Sigmoid colon (tissue), 7 donors: ENCODE results near the gene INVS. TPM values are rescaled to one million over a fixed set of nuclear protein-coding genes. Genes with fewer than 3 reads are reported as not detected.

ENCODE experiments used
- DNase-seq: peaks from one replicate; pipeline ENCODE4 v3.0.0-alpha.2; 2019
- H3K27ac ChIP-seq, 4 donors: fragments of 200-600 bp; sonication (generic); one replicate each; pipeline ENCODE4 v1.5.1; 2016 to 2019; ENCODE audit warnings: mild to moderate bottlenecking in 1 of 4
- H3K27me3 ChIP-seq, 3 donors: fragments of 200-600 bp; sonication (generic); one replicate each; pipeline ENCODE4 v1.5.1; 2019; ENCODE audit warnings: mild to moderate bottlenecking in 1 of 3
- H3K36me3 ChIP-seq, 4 donors: fragments of 200-600 bp; sonication (generic); one replicate each; pipeline ENCODE4 v1.5.1; 2016 to 2019
- H3K4me1 ChIP-seq, 4 donors: fragments of 200-600 bp; sonication (generic); one replicate each; pipeline ENCODE4 v1.5.1; 2017 to 2019
- H3K4me3 ChIP-seq, 4 donors: fragments of 200-600 bp; sonication (generic); one replicate each; pipeline ENCODE4 v1.5.1; 2017 to 2019; ENCODE audit warnings: mild to moderate bottlenecking in 2 of 4, moderate library complexity in 1 of 4
- H3K9me3 ChIP-seq, 4 donors: fragments of 200-600 bp in 3 of 4; sonication (generic) in 3 of 4; one replicate each; pipeline versions ENCODE4 v1.5.1 to v1.6.1; 2013 to 2019
- EP300 ChIP-seq, 4 donors: sonication (generic); formaldehyde crosslinking; IDR thresholded peaks; one replicate each; pipeline ENCODE4 v1.6.1; 2017; ENCODE audit warnings: antibody characterized with exemption in 4 of 4
- POLR2A ChIP-seq, 2 donors: fragments of 450-650 bp; IDR thresholded peaks; one replicate each; pipeline ENCODE4 v1.6.1; 2016; ENCODE audit warnings: antibody characterized with exemption in 2 of 2, mild to moderate bottlenecking in 2 of 2, moderate library complexity in 2 of 2
- POLR2AphosphoS5 ChIP-seq, 4 donors: sonication (generic); formaldehyde crosslinking; IDR thresholded peaks; one replicate each; pipeline ENCODE4 v1.6.1; 2017; ENCODE audit warnings: antibody characterized with exemption in 4 of 4
- WGBS, 2 donors: extraction: QIAGEN DNeasy Blood & Tissue Kit; methylation state at CpG; one replicate each; pipeline ENCODE4 v1.1.7; 2013; 5-methylcytosine and 5-hydroxymethylcytosine counted together
- intact Hi-C: fragments of 100-400 bp; cut with DNase I; formaldehyde crosslinking; loops from one replicate; pipeline ENCODE4 v1.15.1; 2023
- polyA plus RNA-seq, 3 donors: library from polyadenylated mRNA; stranded (reverse); fragments of 200-250 nt; gene quantifications; one replicate each; pipeline ENCODE4 v1.2.3, GENCODE V29; 2013
- total RNA-seq, 4 donors: library from RNA; depleted of rRNA; stranded (reverse); fragments of >200 nt; gene quantifications; one replicate each; pipeline ENCODE4 v1.1.0, GENCODE V29; 2016
- TF ChIP-seq, protein P1 (sequence below), 4 experiments: fragments of 450-650 bp in 3 of 4; fragments of 200-600 bp in 1 of 4; IDR thresholded peaks; one replicate each; pipeline ENCODE4 v1.5.1; 2016 to 2019; ENCODE audit warnings: antibody characterized with exemption in 4 of 4, mild to moderate bottlenecking in 3 of 4, moderate library complexity in 2 of 4
- donor health status: healthy with polysubstance abuse.
- donor health status: Bipolar disorder and iron deficiency.
- donor health status: healthy.

The INVS gene
- total and polyA plus RNA-seq, 7 donors = 1.2 to 41.3 (median 27.4) TPM

DNA sequence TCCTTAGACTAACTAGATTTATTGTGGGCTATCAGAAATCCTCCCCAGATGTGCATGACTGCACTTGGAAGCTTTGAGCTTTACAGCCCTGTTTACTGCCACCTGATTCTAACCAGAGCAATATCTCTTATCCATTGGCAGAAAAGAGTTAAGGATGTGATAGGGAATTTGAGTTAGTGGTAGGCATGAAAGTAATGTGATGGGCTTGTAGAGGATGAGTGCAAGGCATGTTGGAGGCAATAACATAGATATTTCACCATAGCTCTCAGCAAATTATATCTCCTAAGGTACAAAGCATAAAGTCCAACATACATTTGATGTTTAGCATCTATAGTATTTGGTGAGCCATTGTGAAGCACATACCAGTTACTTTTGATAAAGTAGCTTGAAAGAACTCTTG is 103.8 kb downstream of the INVS start:
- intact Hi-C loops = no loop called here
- TF ChIP-seq POLR2A (IDR thresholded peaks at IDR 0.05) = no peak
- TF ChIP-seq POLR2AphosphoS5 (IDR thresholded peaks at IDR 0.05) = no peak
- TF ChIP-seq, protein P1, sequence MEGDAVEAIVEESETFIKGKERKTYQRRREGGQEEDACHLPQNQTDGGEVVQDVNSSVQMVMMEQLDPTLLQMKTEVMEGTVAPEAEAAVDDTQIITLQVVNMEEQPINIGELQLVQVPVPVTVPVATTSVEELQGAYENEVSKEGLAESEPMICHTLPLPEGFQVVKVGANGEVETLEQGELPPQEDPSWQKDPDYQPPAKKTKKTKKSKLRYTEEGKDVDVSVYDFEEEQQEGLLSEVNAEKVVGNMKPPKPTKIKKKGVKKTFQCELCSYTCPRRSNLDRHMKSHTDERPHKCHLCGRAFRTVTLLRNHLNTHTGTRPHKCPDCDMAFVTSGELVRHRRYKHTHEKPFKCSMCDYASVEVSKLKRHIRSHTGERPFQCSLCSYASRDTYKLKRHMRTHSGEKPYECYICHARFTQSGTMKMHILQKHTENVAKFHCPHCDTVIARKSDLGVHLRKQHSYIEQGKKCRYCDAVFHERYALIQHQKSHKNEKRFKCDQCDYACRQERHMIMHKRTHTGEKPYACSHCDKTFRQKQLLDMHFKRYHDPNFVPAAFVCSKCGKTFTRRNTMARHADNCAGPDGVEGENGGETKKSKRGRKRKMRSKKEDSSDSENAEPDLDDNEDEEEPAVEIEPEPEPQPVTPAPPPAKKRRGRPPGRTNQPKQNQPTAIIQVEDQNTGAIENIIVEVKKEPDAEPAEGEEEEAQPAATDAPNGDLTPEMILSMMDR (IDR thresholded peaks at IDR 0.05) = no peak
- TF ChIP-seq EP300 (IDR thresholded peaks at IDR 0.05) = no peak
- no peaks in the 10 kb centered on the region for H3K9me3 ChIP-seq
- H3K4me3 ChIP-seq = no peak overlapping the region
- H3K4me1 ChIP-seq = no peaks in the 10 kb centered on the region
- DNase-seq = no peak
- no peak overlapping the region for H3K27ac ChIP-seq
- no peaks in the 10 kb centered on the region for H3K36me3 ChIP-seq
- H3K27me3 ChIP-seq = no peaks in the 10 kb centered on the region

DNA sequence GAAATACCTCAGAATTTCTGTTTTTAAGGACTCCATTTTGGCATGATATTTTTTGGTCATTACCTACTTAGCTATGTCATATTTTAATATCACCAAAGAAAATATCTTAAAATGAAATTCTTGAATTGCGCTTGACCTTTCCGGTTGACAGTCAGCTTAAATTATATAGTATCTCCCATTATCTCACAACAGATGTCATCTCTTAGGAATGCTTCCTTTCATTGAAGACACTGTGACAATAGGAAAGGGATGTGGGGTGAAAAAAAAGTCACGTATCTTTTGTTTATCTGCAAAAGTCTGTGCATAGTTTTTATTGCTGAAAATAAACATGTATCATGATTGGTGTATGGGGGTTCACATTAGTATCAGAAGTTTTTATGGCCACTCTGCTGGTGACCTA is 105.8 kb downstream of the INVS start:
- H3K27ac ChIP-seq = no peak overlapping the region
- H3K27me3 ChIP-seq = no peaks in the 10 kb centered on the region
- H3K9me3 ChIP-seq = no peaks in the 10 kb centered on the region
- intact Hi-C loops = no loop called here
- H3K36me3 ChIP-seq = no peaks in the 10 kb centered on the region
- H3K4me3 ChIP-seq = no peak overlapping the region
- no peaks in the 10 kb centered on the region for H3K4me1 ChIP-seq
- WGBS, 2 donors = 77 to 87% methylated on average over 3 of the region's 3 CpGs
- TF ChIP-seq POLR2A (IDR thresholded peaks at IDR 0.05) (no peak), EP300 (IDR thresholded peaks at IDR 0.05) (no peak), POLR2AphosphoS5 (IDR thresholded peaks at IDR 0.05) (no peak)
- TF ChIP-seq, protein P1 (IDR thresholded peaks at IDR 0.05) = no peak
- no peak for DNase-seq

DNA sequence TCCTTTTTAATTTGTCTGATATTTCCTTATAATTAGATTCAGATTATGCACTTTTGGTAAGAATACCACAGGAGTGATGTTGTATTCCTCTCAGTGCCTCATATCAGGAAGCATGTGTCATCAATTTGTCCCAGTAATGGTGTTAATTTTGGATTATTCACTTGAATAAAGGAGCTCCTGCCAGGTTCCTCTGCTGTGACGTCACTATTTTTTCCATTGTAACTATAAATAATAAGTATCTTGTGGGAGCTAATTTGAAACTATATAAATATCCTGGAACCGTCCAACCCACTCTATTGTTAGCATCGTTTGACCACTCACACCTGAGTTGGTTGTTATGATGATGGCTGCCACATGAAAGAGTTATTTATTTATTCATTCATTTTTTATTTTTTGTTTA is 107.9 kb downstream of the INVS start:
- intact Hi-C loops = no loop called here
- no peaks in the 10 kb centered on the region for H3K27me3 ChIP-seq
- TF ChIP-seq, protein P1 (IDR thresholded peaks at IDR 0.05) = no peak
- TF ChIP-seq EP300 (IDR thresholded peaks at IDR 0.05) (no peak), POLR2AphosphoS5 (IDR thresholded peaks at IDR 0.05) (no peak), POLR2A (IDR thresholded peaks at IDR 0.05) (no peak)
- no peak overlapping the region for H3K4me3 ChIP-seq
- 78 to 92% methylated on average over 3 of the region's 3 CpGs for WGBS, 2 donors
- H3K4me1 ChIP-seq = peaks cover 0 to 8% (median 3%) of the 10 kb centered on the region in 4 donors
- no peaks in the 10 kb centered on the region for H3K36me3 ChIP-seq
- no peak for DNase-seq
- H3K27ac ChIP-seq = no peak overlapping the region
- H3K9me3 ChIP-seq = no peaks in the 10 kb centered on the region

DNA sequence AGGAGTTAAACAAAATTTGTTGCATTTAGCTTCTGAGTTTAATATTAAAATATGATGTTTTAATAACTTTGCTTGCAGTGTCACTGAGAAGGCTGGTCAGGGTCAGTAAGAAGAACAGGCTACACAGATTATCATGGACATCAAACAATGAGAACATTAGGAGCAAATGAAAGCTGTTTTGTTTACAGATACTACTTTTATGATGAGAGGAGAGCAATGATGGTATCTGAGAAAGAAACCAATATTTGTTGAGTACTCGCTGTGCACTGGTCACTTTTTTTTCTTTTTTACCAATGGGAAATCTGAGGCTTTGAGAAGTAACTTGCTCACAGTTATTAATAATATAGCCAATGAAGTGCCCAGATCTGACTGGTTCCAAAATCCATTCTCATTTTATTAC is 109.6 kb downstream of the INVS start:
- no peak for TF ChIP-seq POLR2AphosphoS5 (IDR thresholded peaks at IDR 0.05)
- no peak for TF ChIP-seq EP300 (IDR thresholded peaks at IDR 0.05)
- TF ChIP-seq, protein P1 (IDR thresholded peaks at IDR 0.05) = no peak
- TF ChIP-seq POLR2A (IDR thresholded peaks at IDR 0.05) = no peak
- Histone ChIP-seq H3K9me3 (no peaks in the 10 kb centered on the region), H3K4me1 (peaks cover 0 to 8% (median 3%) of the 10 kb centered on the region in 4 donors), H3K27me3 (no peaks in the 10 kb centered on the region), H3K4me3 (no peak overlapping the region), H3K27ac (no peak overlapping the region), H3K36me3 (no peaks in the 10 kb centered on the region)
- intact Hi-C loops = no loop called here
- no peak for DNase-seq
- 95% methylated on average over 1 of the region's 1 CpG for WGBS, 2 donors

DNA sequence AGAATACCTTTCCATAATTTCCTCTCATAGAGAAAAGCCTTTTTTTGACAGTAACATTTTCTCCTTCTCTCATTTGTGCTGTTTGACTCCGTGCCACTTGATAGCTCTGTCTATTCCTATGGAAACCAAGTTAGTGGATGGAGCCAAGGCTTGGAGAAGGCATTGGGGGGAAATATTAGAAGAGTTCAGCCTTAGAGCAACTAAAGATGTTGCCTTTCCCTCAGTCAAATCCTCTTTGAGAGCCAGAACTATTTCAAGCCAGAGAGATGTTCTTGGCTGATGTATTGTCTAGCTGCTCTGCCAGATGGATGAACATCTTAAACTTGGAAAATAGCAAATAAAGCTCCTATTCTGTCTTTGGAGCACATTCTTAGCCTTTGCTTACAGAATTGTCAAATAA is 112.4 kb downstream of the INVS start:
- TF ChIP-seq, protein P1 (IDR thresholded peaks at IDR 0.05) = no peak
- no peak for TF ChIP-seq POLR2AphosphoS5 (IDR thresholded peaks at IDR 0.05)
- no peak for TF ChIP-seq EP300 (IDR thresholded peaks at IDR 0.05)
- TF ChIP-seq POLR2A (IDR thresholded peaks at IDR 0.05) = no peak
- Histone ChIP-seq H3K27me3 (no peaks in the 10 kb centered on the region), H3K4me3 (no peak overlapping the region), H3K36me3 (peaks cover 0 to under 1% (median 0%) of the 10 kb centered on the region in 4 donors), H3K27ac (no peak overlapping the region), H3K9me3 (no peaks in the 10 kb centered on the region), H3K4me1 (peaks cover 0 to 8% (median 3%) of the 10 kb centered on the region in 4 donors)
- 81 to 90% methylated on average over 1 of the region's 1 CpG for WGBS, 2 donors
- no peak for DNase-seq
- intact Hi-C loops = loop anchor here (10.0 kb wide), 1 partner anchor 1027 kb away; no protein-coding TSS in a partner anchor
